H1 (cell line): ENCODE data around the gene SLC25A48. TPM values are rescaled to one million over a fixed set of nuclear protein-coding genes. Genes with fewer than 3 reads are reported as not detected.
"Not testable (repeated sequence)": the region's sequence is repeated elsewhere in the genome, so short reads cannot be mapped to it uniquely, and the experiment has no call there.

ENCODE experiments used
- CTCF ChIA-PET: fragments of 300-600 bp; sonication (Branson Sonifier 250); formaldehyde crosslinking; loops from one replicate; lab custom pipeline; 2021; ENCODE audit not compliant: partially characterized antibody; lab: Charles Lee
- POLR2A ChIA-PET: fragments of 300-600 bp; sonication (Branson Sonifier 250); formaldehyde crosslinking; loops from one replicate; lab custom pipeline; 2021; ENCODE audit warnings: inconsistent platforms; ENCODE audit not compliant: partially characterized antibody; lab: Charles Lee
- DNase-seq, 2 experiments: peaks; one replicate each; pipeline versions ENCODE4 v3.0.0 to v3.0.0-alpha.2; 2010 to 2022; ENCODE audit warnings: low spot score in 2 of 2, low read depth in 1 of 2, mixed read lengths in 1 of 2
- FAIRE-seq: peaks from 2 replicates; lab custom pipeline; 2011; peaks lifted over from hg19 to GRCh38; lab: Jason Lieb, UNC
- H2AFZ ChIP-seq: 2 replicates; pipeline ENCODE4 v1.8.1; 2012; ENCODE audit warnings: low read length, inconsistent platforms
- H2AK5ac ChIP-seq: 2 replicates; pipeline ENCODE4 v1.6.1; 2013; ENCODE audit warnings: low read depth, low read length
- H2BK120ac ChIP-seq: replicated peaks from 2 replicates; pipeline ENCODE3; 2013; ENCODE audit warnings: low read depth, low read length, inconsistent platforms
- H2BK12ac ChIP-seq: 2 replicates; pipeline ENCODE4 v1.6.1; 2013; ENCODE audit warnings: low read depth, low read length
- H2BK15ac ChIP-seq: 2 replicates; pipeline ENCODE4 v1.6.1; 2013; ENCODE audit warnings: low read length
- H2BK20ac ChIP-seq: 2 replicates; pipeline ENCODE4 v1.6.1; 2013; ENCODE audit warnings: low read length
- H2BK5ac ChIP-seq: 2 replicates; pipeline ENCODE4 v1.6.1; 2013; ENCODE audit warnings: low read depth, low read length
- H3K14ac ChIP-seq: 2 replicates; pipeline ENCODE4 v1.6.1; 2013; ENCODE audit warnings: inconsistent platforms; ENCODE audit not compliant: insufficient read length
- H3K18ac ChIP-seq: 2 replicates; pipeline ENCODE4 v1.6.1; 2013; ENCODE audit warnings: low read length; ENCODE audit errors: extremely low read depth
- H3K23ac ChIP-seq: 2 replicates; pipeline ENCODE4 v1.6.1; 2013; ENCODE audit warnings: inconsistent platforms; ENCODE audit not compliant: insufficient read length
- H3K23me2 ChIP-seq: 2 replicates; pipeline ENCODE4 v1.6.1; 2013; ENCODE audit warnings: low read depth, low read length
- H3K27ac ChIP-seq: 2 replicates; pipeline ENCODE4 v1.6.1; 2011; ENCODE audit warnings: low read depth, low read length, inconsistent platforms
- H3K27me3 ChIP-seq, 4 experiments: replicated peaks in 1 of 4; 1 replicate in 1 of 4; 2 replicates in 3 of 4; pipeline versions ENCODE4 v1.6.1 to v1.8.1; 2011 to 2013; ENCODE audit warnings: low read length in 3 of 4, mild to moderate bottlenecking in 3 of 4, inconsistent platforms in 2 of 4, mixed read lengths in 2 of 4, moderate library complexity in 1 of 4; ENCODE audit not compliant: control insufficient read depth in 3 of 4, insufficient read depth in 3 of 4; ENCODE audit errors: extremely low read depth in 1 of 4
- H3K36me3 ChIP-seq, 4 experiments: 2 replicates each; pipeline versions ENCODE4 v1.6.1 to v1.8.1; 2011 to 2013; ENCODE audit warnings: mild to moderate bottlenecking in 4 of 4, low read length in 3 of 4, moderate library complexity in 2 of 4, control low read depth in 1 of 4, inconsistent platforms in 1 of 4; ENCODE audit not compliant: insufficient read depth in 4 of 4, control insufficient read depth in 2 of 4
- H3K4ac ChIP-seq: replicated peaks from 2 replicates; pipeline ENCODE3; 2013; ENCODE audit warnings: low read length, low read depth, mixed read lengths, inconsistent platforms; ENCODE audit not compliant: insufficient read length
- H3K4me1 ChIP-seq, 4 experiments: replicated peaks in 1 of 4; 1 replicate in 1 of 4; 2 replicates in 3 of 4; pipeline versions ENCODE4 v1.6.1 to v1.8.1; 2011 to 2013; ENCODE audit warnings: low read length in 3 of 4, inconsistent platforms in 2 of 4, mixed read lengths in 1 of 4; ENCODE audit not compliant: insufficient read depth in 4 of 4, control insufficient read depth in 3 of 4
- H3K4me2 ChIP-seq, 2 experiments: 2 replicates each; pipeline versions ENCODE4 v1.6.1 to v1.8.1; 2011 to 2013; ENCODE audit warnings: low read depth in 2 of 2, low read length in 2 of 2, control low read depth in 1 of 2, inconsistent platforms in 1 of 2, mild to moderate bottlenecking in 1 of 2; ENCODE audit not compliant: insufficient read depth in 1 of 2
- H3K4me3 ChIP-seq, 4 experiments: fragments of 200-600, 300-600 bp in 1 of 4; sonication (generic), shearing (Covaris generic), sonication (Bioruptor Twin) in 1 of 4; 2 replicates each; pipeline versions ENCODE4 v1.5.1 to v1.8.1; 2011 to 2016; ENCODE audit warnings: low read length in 4 of 4, low read depth in 3 of 4, control low read depth in 2 of 4, inconsistent platforms in 2 of 4, mild to moderate bottlenecking in 2 of 4, mixed read lengths in 1 of 4, moderate library complexity in 1 of 4; ENCODE audit not compliant: insufficient read depth in 2 of 4; ENCODE audit errors: extremely low read depth in 1 of 4
- H3K56ac ChIP-seq: replicated peaks from 2 replicates; pipeline ENCODE3; 2013; ENCODE audit warnings: low read depth, mild to moderate bottlenecking, mixed read lengths, low read length, inconsistent platforms; ENCODE audit not compliant: insufficient read length
- H3K79me1 ChIP-seq: 2 replicates; pipeline ENCODE4 v1.6.1; 2013; ENCODE audit warnings: low read depth, low read length, control low read depth
- H3K79me2 ChIP-seq, 2 experiments: 2 replicates each; pipeline versions ENCODE4 v1.6.1 to v1.8.1; 2012 to 2013; ENCODE audit warnings: low read length in 2 of 2, mild to moderate bottlenecking in 2 of 2, inconsistent platforms in 1 of 2; ENCODE audit not compliant: insufficient read depth in 2 of 2, control insufficient read depth in 1 of 2
- H3K9ac ChIP-seq, 4 experiments: replicated peaks in 1 of 4; 1 replicate in 1 of 4; 2 replicates in 3 of 4; pipeline versions ENCODE4 v1.6.1 to v1.8.1; 2011 to 2013; ENCODE audit warnings: low read depth in 3 of 4, low read length in 3 of 4, control low read depth in 2 of 4, mild to moderate bottlenecking in 2 of 4, moderate library complexity in 2 of 4, inconsistent platforms in 1 of 4; ENCODE audit errors: extremely low read depth in 1 of 4
- H3K9me3 ChIP-seq, 2 experiments: 2 replicates each; pipeline versions ENCODE4 v1.6.1 to v1.8.1; 2012 to 2013; ENCODE audit warnings: mild to moderate bottlenecking in 2 of 2, moderate library complexity in 2 of 2, control low read depth in 1 of 2, inconsistent platforms in 1 of 2, low read depth in 1 of 2, low read length in 1 of 2, mixed read lengths in 1 of 2; ENCODE audit not compliant: insufficient read depth in 2 of 2
- H4K20me1 ChIP-seq, 2 experiments: replicated peaks in 1 of 2; 2 replicates each; pipeline versions ENCODE3 to v1.8.1; 2011 to 2013; ENCODE audit warnings: inconsistent platforms in 2 of 2, low read length in 2 of 2, mild to moderate bottlenecking in 1 of 2; ENCODE audit not compliant: insufficient read depth in 2 of 2, control insufficient read depth in 1 of 2
- H4K5ac ChIP-seq: 2 replicates; pipeline ENCODE4 v1.6.1; 2013; ENCODE audit warnings: low read length, low read depth, mixed read lengths, inconsistent platforms; ENCODE audit not compliant: insufficient read length
- H4K8ac ChIP-seq: 2 replicates; pipeline ENCODE4 v1.8.0; 2013; ENCODE audit warnings: mild to moderate bottlenecking, moderate library complexity, low read length, inconsistent platforms; ENCODE audit not compliant: insufficient read depth; ENCODE audit errors: extremely low read depth
- H4K91ac ChIP-seq: replicated peaks from 2 replicates; pipeline ENCODE3; 2013; ENCODE audit warnings: low read length, mixed read lengths, inconsistent platforms; ENCODE audit not compliant: insufficient read length
- polyA plus RNA-seq, 7 experiments: library from polyadenylated mRNA; depleted of rRNA in 3 of 7; stranded (reverse) in 5 of 7; unstranded in 2 of 7; fragments of >200 nt in 5 of 7; fragments of 200-250 nt in 2 of 7; gene quantifications; 1 replicate in 5 of 7; 2 replicates in 1 of 7; 4 replicates in 1 of 7; pipeline versions ENCODE4 v1.2.1 to v1.2.3, GENCODE V29; 2011 to 2013; ENCODE audit warnings: missing spikeins in 2 of 7, mixed read lengths in 2 of 7
- total RNA-seq: library from RNA; stranded (reverse); fragmentation: NEBNext Ultra II Directional; extraction: Animal tissue kit (Norgen Biotek cat#: 25700); gene quantifications from 2 replicates; pipeline ENCODE4 v1.2.1, GENCODE V29; 2021

SLC25A48 gene
- total and polyA plus RNA-seq, 2 of the 8 experiments (the other 6 are each of a cell fraction or from before 2014, with no cell fraction given): 1.3 to 1.8 TPM

DNA sequence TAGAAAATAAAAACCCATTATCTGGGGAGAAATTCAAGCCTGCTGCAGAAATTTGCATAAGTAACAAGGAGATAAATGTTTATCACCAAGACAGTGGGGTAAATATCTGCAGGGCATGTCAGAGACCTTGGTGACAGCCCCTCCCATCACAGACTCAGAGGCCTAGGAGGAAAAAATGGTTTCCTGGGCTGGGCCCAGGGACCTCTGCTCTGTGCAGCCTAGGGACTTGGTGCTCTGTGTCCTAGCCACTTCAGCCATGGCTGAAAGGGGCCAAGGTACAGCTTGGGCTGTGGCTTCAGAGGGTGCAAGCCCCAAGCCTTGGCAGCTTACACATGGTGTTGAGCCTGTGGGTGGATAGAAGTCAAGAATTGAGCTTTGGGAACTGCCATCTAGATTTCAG, 3.9 kb downstream of the SLC25A48 start:
- H2BK120ac ChIP-seq, DNase-seq, H3K79me2 ChIP-seq, H3K4me1 ChIP-seq, H3K4me3 ChIP-seq, H3K9ac ChIP-seq, H3K56ac ChIP-seq, H4K8ac ChIP-seq, H4K91ac ChIP-seq, H3K23me2 ChIP-seq, H3K14ac ChIP-seq, H4K5ac ChIP-seq, H2BK12ac ChIP-seq, H3K36me3 ChIP-seq, H2AK5ac ChIP-seq, H3K79me1 ChIP-seq, H3K4me2 ChIP-seq, H2BK15ac ChIP-seq, H3K27ac ChIP-seq, H2BK5ac ChIP-seq, H2AFZ ChIP-seq, H3K18ac ChIP-seq, H3K23ac ChIP-seq, FAIRE-seq, H3K4ac ChIP-seq, POLR2A ChIA-PET, H4K20me1 ChIP-seq, H2BK20ac ChIP-seq: not testable (repeated sequence)
- H3K9me3 ChIP-seq: peaks cover 5 to 13% of the 10 kb centered on the region in 2 experiments; a peak in 2 of 4 replicates
- peaks cover 7 to 27% (median 20%) of the 10 kb centered on the region in 4 experiments for H3K27me3 ChIP-seq
- CTCF ChIA-PET: interaction anchor here (0.6 to 2.1 kb wide), 4 partner anchors 8 to 1738 kb away, joined by 3 to 11 read pairs (median 4); no protein-coding TSS in a partner anchor
